ENCODE measurements around the gene STARD5.

The STARD5 gene

DNA sequence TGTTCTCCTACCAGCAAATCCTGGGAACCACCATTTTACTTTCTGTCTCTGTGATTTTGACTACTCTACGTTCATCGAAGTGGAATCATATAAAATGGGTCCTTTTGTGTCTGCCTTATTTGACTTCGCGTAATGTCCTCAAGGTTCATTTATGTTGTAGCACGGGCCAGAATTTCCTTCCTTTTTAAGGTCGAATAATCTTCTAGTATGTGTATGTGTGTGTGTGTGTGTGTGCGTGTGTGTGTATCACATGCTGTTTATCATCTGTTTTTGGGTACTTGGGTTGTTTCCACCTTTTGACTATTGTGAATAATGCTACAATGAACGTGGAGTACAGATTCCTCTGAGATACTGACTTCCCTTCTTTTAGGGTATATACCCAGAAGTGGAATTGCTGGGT, 35.3 kb downstream of the STARD5 start:
- no peak for DNase-seq

DNA sequence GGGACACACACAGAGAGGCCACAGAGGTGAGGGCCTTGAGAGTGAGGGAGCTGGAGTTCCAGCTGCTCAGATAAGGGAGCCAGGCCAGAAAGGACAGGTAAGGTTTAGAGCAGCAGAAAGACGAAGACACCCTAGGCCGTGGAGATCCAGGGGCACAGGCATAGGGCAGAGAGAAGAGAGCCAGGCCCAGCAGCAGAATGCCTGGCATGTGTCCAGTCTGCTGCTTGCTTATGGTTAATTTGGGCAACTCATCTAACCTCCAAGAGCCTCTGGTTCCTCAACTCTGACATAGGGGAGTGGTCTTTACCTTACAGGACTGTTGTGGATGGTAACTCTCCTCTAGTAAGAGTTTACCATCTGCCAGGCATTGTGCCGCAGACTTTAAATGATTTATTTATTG, 35.9 kb downstream of the STARD5 start:
- no peak for DNase-seq

DNA sequence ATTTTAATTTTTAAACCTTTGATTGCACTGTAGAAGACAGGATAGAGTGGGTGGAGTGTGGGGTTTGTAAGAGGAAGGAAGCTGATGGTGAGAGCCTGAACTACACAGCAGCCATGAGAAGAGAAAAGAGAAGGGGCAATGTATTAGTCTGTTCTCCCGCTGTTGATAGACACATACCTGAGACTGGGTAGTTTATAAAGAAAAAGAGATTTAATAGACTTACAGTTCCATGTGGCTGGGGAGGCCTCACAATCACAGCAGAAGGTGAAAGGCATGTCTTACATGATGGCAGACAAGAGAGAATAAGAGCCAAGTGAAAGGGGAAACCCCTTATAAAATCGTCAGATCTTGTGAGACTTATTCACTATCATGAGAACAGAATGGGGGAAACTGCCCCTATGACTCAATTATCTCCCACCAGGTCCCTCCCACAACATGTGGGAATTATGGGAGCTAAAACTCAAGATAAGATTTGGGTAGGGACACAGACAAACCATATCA, 37.3 kb downstream of the STARD5 start:
- DNase-seq = no peak

DNA sequence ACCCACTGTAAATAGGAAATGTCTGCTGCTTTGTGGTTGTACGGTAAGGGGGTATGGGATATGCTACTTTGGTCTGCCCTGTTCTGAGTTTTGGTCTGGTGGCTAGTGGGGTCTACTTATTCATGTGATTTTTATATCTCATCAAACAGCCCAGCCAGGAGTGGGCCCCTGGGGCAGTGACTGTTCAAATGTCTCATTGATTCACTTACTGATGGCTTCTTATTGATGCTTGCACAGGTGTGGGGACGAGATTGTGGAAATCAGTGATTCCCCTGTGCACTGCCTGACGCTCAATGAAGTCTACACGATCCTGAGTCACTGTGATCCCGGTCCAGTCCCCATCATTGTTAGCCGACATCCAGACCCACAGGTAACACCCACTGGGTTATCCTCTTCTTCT, 38.5 kb downstream of the STARD5 start:
- no peak for DNase-seq

DNA sequence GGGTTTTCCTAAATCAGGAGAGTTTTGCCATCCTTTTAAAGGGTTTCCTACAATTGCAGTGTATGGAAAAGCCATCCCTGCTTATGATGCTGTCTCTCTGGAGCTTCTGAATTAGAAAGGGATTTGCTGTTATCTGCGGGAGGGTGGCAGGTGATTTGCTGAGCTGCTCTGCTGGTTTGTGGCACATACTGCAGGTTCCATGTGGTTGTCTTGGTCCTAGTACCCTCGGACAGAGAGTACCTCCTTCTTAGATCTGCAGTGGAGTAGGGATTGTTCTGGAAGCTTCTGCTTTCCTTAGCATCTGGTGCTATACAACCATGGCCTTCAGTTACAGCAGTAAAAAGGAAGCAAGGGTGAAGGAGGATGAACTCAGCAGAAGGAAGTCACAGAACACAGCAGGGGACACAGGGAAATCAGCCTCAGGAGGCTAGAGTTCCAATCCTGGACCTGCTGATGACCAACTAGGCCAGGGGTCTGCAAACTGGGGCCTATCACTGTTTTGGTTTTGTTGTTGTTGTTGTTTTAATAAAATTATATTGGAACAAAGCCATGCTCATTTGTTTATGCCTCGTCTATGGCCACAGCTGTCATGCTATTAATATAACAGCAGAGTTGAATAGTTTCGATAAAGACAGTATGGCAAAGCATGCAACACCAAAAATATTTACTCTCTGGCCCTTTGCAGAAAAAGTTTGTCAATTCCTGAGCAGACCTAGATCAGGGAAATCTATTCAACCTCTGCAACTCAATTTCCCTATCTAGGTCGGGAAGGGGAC, 39.5 kb downstream of the STARD5 start:
- no peak for DNase-seq

DNA sequence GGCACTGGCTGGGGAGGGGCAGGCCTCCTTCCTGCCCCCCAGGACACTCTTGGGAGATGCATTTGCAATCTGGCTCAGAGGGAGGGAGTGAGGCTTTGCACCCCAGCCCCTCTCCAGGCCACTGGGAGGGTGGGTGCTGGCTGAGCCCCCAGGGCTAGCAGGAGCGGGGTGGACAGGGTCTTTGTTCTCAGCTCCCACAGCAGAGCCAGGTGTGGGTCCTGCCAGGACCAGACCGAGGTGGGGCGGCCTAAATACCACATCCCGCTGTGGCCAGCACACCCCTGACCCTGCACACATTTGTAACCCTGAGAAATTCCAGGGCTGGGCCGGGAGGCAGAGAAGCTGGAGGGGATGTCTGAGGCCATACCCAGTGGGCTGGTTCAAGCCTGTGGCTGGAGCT, 41.0 kb downstream of the STARD5 start:
- DNase-seq = no peak

DNA sequence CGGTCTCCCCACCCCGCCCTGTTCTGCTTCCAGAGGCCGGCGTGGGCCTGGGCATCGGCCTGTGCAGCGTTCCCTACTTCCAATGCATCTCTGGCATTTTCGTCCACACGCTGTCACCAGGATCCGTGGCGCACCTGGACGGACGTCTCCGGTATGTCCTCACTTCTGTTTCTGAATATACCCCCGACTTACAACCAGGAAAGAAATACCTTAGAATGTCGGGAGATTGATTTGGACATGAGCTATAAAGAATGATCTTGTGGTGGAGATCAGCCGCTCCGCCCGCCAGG, 41.4 kb downstream of the STARD5 start:
- DNase-seq = no peak

DNA sequence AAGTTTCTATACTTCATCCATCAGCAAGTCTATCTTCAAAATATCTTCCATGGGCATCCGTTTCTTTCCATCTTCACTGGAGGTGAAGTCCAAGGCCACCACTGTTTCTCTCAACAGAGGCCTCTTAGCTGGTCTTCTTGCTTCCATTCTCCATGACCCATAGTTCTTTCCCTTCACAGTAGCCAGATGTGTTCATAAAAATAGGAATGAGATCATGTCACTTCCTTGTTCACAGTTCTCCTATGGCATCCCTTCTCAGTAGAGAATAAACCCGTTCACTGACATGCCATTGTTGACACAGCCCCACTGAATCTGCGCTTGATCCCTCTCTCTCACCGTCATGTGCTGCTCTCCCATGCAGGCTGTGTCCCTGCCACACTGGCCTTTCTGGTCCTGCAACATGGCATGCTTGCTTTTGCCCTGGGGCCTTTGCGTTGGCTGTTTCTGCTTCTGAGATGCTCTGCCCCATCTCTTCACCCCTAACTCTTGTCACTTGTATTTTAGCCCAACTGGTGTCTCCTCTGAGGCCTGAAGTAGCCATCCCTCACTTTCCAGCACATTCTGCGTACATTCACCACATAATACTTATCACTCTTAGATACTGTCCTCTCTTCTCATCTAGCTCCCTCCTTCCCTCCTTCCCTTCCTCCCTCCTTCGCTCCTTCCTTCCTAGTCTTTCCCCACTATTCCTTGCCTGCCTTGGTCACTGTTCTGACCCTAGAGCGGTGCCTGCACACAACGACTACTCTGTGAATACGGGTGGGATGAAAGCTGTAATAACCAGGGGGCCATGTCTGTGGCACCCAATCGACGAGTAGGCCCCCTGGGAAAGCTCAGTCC, 42.0 kb downstream of the STARD5 start:
- DNase-seq = no peak

DNA sequence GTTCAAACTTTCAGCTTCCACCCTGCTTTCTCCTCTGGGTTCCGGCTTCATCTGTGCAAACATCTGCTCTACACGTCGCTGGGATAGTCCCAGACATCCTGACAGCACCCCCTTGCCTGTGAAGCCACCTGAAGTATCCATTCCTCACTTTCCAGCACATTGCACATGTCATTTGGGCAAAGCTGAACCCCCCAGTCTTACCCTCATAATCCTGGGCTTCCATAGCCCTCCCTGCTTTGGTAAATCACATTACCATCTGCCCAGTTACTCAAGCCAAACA, 42.5 kb downstream of the STARD5 start:
- DNase-seq = no peak

DNA sequence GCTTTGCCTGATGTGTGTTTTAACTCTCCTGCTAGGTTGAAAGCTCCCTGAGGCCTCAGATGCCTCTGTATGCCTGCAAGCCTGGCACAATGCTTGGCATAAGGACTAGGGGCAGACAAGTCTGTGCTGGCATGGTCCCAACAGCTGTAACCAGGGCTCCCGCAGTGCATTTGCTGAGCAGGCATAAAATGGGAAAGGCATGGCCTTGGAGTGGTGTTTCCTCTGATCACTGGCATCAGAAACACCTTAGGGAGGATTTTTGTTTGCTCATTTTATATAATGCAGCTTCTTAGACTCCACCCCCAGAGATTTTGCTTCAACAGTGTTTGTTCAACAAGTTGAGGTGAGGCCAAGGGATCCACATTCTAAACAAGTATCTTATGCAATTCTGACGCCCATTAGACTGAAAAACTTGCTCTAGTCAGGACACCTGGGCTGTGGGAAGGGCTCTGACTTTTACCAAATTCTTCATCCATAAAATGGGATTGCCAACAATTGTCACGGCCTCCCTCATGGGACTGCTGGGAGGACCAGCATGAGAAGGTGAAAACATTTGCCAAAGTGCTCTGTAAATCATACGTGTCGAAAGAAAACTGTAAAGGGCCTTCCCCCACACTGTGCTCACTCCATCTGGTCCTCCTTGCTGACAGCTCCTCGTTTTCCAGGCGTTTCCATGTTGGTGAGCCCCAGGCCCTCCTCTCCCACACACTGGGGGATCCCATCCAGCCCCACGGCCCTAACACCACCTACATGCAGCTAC, 43.1 kb downstream of the STARD5 start:
- no peak for DNase-seq

DNA sequence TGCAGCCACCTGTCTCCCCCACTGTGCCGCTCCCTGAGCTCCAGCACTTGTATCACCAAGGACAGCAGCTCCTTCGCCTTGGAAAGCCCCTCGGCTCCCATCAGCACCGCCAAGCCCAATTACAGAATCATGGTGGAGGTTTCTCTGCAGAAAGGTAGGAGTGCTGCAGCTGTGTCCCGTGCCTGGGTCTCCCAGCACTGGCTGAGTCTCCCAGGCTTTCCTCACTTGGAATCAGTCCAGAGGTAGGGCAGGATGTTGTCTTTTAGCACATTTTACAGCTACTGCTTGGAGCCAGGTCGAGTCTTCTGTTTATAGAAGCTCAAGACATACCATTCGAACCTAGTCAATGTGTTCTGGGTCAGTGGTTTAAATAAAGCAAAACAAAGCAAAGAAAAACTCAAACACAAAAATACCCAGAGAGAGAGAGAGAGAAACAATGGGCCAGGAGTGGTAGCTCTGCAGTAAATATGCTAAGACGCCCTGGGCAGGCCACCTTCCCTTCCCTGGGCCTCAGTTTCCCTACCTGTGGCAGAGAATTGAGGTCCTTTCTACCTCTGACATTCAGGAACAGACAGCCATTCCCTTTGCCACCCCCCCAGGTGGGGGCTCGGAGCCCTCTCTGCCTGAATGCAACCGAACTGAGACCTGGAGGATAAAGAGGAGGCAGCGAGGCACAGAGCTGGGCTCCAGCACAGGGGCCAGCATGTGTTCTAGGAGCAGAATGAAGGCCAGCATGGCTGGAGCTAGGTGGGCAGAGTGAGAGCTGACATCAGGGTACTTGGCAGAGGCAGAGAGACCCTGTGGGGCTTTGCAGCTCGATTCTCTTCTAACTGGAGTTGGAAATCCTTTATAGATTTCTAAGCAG, 44.1 kb downstream of the STARD5 start:
- no peak for DNase-seq

DNA sequence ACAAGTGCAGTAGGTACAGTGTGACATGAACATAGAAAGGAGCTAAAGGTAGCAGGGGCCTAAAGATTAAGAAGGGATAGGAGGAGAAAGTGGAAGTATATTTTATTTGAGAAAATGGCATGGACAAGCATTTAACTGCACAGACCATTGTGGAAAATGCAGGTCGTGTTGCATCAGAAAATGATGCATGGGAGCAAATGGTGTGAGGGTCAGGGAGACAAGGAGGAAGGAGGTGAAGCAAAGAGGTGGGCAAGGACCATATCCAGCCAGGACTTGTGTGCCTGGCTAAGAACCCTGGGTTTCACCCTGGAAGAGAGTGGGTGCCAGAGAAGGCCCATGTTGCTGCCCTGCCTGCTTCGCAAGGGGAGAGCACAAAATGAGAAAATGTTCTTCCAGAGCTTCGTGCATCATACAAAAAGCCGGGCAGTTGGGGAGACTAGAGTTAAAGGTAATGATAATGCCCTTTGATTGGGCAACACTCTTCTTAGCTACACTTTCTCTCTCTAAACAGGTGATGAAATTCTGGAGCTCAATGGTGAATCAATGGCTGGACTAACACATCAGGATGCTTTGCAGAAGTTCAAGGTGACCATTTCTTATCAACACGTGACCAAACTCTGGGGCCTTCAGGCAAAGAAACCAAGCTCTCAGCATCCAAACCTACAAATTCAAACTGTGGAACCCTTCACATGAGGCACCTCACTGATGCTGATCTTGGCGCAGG, 45.5 kb downstream of the STARD5 start:
- no peak for DNase-seq

DNA sequence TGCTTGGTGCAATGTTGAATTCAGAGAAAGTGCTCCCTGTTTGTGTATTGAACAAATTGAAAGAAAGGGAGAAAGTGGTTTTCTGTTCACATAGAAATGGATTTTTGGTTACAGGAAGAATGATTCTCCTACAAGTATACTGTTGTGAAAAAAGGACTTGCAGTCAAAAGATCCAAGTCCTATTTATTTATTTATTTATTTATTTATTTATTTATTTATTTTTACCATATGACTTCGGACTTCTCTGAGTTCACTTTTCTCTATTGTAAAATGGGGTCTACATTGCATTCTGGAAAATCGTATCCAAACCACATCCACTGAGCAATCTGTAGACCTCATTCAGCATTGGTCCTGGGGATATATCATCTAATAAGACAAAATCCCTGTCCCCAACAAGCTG, 46.1 kb downstream of the STARD5 start:
- no peak for DNase-seq

DNA sequence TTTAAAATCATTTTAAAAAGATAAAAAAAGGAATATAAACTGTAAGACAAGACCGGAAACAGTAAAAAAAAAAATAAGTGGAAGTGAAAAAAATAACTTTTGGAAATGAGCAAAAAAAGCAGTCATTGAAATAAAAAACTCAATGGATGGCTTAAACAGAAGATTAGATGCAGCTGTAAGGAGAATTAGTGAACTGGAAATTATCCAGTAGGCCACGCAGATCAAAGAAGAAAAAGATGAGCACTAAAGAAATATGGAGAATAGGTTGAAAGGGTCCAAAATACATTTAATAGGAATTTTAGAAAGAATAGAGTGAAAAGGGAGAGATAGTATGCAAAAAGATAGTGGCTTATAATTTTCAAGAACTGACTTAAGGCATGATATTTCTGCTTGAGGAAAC, 47.0 kb downstream of the STARD5 start:
- DNase-seq = no peak

DNA sequence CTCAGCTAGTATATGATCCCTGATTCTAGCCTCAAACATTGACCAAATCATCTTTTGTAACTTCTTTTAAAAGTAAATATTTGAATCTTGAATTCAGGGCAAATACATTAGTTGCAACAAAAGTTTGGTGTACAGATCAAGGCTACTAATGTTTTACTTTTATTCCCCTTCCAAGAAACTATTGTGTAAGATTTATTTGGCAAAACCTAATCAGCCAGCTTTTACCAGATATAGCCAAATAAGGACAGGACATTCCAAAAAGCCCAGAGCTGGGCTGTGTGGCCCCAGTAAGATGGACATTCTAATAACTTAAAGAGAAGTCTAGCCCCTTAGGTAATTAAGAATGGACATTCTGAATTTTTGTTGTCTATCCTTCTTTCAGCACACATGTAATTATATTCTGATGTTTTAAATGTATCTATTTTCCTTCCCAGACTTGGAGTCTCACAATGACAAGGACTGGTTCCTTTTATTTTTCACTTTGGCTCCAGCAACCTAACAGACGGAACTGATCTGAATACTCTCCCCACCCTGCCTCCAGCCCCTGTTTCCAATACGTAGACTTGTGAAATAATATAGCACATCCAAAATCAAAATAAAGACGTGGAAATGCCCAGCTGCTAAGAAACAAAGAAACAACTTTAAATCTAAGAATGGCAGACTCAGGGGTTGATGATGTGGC, 48.1 kb downstream of the STARD5 start:
- DNase-seq = no peak

DNA sequence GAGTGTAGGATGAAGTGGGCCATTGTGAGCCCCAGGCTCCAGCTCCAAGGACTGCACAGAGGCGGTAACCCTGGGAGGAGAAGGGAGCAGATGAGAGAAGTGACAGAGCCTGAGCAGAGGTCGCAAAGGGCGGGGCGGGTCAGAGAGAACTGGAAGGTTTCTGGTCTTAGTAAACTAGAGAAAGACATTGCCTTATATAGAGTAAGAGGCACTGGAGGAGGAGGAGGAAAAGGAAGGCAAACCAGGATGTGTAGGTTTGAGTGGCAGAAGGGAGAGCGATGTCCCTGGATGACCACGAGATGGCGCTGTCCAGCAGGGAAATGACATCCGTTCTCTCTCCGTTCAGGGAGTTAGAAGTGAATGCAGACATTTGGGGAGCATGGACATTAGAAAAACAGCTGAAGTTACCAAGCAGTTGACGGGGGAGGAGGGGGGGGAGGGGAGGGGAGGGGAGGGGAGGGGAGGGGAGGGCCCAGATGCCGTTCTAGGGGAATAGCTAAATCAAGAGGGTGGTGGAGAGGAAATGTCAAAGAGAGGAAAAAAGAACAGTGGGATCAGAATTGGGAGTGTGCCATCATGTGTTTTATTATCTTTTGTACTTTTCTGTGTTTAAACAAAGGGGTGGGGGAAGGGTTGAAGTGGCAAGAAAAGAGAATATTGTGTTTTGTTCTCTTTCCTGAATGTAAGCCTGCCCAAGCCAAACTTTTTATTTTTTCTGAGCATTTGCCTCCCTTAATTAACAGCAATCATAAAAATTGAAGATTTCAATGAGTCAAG, 48.8 kb downstream of the STARD5 start:
- peak; percentile 60 for DNase-seq

DNA sequence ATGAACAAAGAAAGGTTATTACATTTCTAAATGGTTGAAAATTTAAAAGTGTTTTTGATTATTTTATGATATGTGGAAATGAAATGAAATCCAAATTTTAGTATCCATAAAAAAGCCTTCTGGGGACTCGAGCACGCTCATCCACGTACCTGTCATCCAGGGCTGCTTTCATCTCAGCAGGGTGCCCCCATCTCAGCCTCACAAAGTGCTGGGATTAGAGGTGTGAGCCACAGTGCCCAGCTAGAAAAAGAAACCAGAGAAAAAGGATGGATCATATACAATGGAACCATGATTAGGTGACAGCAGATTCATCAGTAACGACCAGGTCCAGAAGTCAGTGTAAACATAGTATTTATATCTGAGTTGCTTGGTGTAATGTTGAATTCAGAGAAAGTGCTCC, 49.7 kb downstream of the STARD5 start:
- no peak for DNase-seq

DNA sequence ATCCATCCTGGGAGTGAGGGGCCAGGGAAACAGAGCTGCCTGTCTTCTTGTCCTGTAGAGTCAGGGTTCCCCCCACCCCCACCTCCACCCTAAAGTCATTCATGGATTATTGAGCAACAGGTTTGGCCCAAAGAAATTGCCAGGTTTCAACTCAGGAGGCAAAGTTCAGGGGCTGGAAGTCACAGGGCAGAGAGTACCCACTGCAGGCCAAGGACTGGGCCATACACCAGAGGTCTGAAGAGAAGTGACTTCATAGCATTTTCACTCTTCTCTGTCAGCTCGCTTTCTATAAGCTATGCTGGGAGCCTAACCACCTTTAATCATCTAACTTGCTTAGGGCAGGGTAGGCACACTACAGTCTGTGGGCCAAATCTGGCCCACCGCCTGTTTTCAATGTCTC, 50.1 kb downstream of the STARD5 start:
- DNase-seq = no peak

DNA sequence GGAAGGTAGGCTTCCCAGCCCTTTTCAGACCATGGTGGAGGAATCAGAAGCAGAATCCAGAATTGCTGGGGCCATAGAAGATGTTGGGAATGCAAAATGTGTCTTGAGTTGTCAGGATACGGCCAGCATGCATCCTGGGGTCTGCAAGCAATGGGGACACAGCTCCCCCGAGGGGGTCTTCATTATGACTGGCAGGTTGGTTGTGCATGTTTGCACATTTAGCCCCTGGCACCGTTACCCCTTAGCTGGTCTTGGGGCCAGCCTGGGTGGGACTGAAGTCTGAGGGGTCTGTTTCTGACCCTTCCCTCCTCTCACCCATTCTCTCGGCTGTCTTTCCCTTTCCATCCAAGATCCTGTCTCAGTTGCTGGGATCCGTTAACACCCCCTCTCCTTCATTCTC, 50.7 kb downstream of the STARD5 start:
- no peak for DNase-seq

DNA sequence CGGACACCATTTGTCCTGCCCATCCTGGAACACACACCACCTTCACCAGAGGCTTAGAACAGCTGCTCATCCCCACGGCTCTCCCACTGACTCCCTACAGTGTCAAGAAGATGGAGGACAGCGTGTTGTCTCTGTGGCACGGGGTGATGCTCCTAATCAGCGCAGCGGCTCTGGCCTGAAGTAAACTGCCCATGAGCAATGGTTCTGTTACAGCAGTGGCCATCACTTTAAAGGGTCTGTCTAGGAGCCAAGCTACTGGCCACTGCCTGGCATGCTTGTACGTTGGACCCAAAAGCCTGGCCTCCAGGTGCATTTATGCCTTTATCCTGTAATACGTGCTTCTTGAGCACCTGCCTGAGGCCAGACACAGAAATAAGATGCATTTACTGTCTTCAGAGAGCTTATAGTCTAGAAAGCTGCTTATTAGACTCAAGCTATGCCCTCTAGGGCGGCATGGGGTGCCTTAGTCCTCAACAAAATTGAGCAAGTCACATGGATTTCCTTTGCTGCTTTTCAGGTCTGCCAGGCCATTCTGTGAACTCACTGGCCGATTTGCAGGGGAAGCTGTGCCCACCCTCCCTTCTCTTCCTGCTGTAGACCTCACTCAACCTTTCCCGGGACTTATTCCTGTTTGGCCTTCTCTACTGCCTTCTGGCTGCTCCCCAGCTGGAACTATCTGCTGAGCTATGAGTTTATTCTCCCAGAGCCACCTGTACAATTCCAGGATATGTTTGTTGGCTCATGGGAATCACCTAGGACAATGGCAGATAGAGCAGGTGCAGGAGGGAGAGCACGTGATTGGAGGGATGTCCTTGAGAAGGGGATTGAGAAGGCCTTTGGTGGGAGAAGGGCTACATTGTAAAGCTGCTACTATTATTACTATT, 51.9 kb downstream of the STARD5 start:
- DNase-seq = no peak

All from NK-92 treated with Interleukin-12 subunit alpha and Interleukin-12 subunit beta, amount 100 ng/mL, for 24 hours (cell line).